Kidney epithelial cell (primary cell): ENCODE measurements around the gene DHRSX. TPM values are rescaled to one million over a fixed set of nuclear protein-coding genes. Genes with fewer than 3 reads are reported as not detected.
"Not testable (repeated sequence)": the region's sequence is repeated elsewhere in the genome, so short reads cannot be mapped to it uniquely, and the experiment has no call there.

Experiments used
- DNase-seq: peaks from one replicate; pipeline ENCODE4 v3.0.0-alpha.2; 2010; ENCODE audit warnings: low read depth
- H3K27me3 ChIP-seq: 2 replicates; pipeline ENCODE4 v1.6.0; 2011; ENCODE audit warnings: low read length; ENCODE audit not compliant: control insufficient read depth, insufficient read depth
- H3K36me3 ChIP-seq: 2 replicates; pipeline ENCODE4 v1.5.1; 2011; ENCODE audit warnings: low read length; ENCODE audit not compliant: control insufficient read depth, insufficient read depth
- H3K4me3 ChIP-seq: 2 replicates; pipeline ENCODE4 v1.5.1; 2011; ENCODE audit warnings: low read depth, mild to moderate bottlenecking, control low read depth, low read length
- CTCF ChIP-seq: IDR thresholded peaks from 2 replicates; pipeline ENCODE4 v1.5.1; 2011; ENCODE audit warnings: mild to moderate bottlenecking, moderate library complexity, low read length, control low read depth, inconsistent platforms; ENCODE audit not compliant: insufficient read depth, poor library complexity, severe bottlenecking
- total RNA-seq: library from RNA; depleted of rRNA; stranded (reverse); fragments of >200 nt; gene quantifications from 2 replicates; pipeline ENCODE4 v1.2.3, GENCODE V29; 2015

The DHRSX gene
- total RNA-seq, 1 donor from 2014 or later, result 31.2 TPM

DNA sequence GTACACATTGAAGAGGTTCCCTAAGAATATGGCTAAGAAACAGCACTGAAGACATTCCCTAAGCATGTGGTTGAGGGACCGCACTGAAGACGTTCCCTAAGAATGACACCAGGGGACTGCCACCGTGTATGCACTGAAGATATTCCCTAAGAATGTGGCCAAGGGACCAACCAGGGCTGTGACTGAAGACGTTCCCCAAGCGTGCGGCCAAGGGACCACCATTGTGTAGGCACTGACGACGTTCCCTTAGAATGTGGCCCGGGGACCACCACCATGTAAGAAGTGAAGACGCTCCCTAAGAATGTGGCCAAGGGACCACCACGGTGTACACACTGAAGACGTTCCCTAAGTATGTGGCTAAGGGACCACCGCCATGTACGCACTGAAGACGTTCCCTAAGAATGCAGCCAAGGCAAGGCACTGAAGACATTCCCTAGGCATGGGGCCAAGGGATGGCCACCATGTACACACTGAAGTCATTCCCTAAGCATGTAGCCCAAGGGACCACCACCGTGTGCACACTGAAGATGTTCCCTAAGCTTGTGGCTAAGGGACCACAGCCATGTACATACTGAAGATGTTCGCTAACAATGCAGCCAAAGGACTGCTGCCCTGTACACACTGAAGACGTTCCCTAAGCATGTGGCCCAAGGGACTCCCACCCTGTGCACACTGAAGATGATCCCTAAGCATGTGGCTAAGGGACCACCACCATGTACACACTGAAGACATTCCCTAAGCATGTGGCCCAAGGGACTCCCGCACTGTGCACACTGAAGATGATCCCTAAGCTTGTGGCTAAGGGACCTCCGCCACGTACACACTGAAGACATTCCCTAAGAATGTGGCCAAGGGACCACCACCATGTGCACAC is 22.0 kb downstream of the DHRSX start:
- DNase-seq, result no peak
- H3K36me3 ChIP-seq, result no peaks in the 10 kb centered on the region
- no peaks in the 10 kb centered on the region for H3K27me3 ChIP-seq
- no peak for TF ChIP-seq CTCF
- H3K4me3 ChIP-seq, result no peak overlapping the region

DNA sequence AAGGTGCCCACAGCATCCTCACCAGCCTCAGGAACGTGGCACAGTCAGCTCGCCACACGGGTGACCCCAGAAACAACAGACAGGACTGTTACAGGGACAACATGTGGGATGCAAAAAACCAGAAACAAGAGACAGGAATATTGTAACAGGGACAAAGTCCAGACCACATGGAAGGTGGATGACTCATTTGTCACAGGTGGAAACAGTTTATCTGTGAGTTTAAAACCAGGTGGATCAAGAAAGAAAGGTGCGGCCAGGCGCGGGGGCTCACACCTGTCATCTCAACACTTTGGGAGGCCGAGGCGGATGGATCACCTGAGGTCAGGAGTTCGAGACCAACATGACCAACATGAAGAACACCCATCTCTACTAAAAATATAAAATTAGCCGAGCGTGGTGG is 23.5 kb downstream of the DHRSX start:
- not testable (repeated sequence) for DNase-seq, H3K4me3 ChIP-seq, H3K27me3 ChIP-seq, H3K36me3 ChIP-seq

- TF ChIP-seq CTCF, result no peak
- DNase-seq, result no peak
- Histone ChIP-seq H3K27me3 (no peaks in the 10 kb centered on the region), H3K4me3 (no peak overlapping the region), H3K36me3 (no peaks in the 10 kb centered on the region)
These were observed 25.6 kb downstream of the DHRSX start for GRCh38 chrX:2474963-2475726.

GRCh38 chrX:2474280-2474962 is 26.4 kb downstream of the DHRSX start:
- Histone ChIP-seq H3K27me3 (no peaks in the 10 kb centered on the region), H3K4me3 (no peak overlapping the region), H3K36me3 (no peaks in the 10 kb centered on the region)
- TF ChIP-seq CTCF, result no peak
- DNase-seq, result no peak

- H3K27me3 ChIP-seq, H3K36me3 ChIP-seq, DNase-seq, H3K4me3 ChIP-seq: not testable (repeated sequence)
These were observed 27.7 kb downstream of the DHRSX start for GRCh38 chrX:2473064-2473463.

DNA sequence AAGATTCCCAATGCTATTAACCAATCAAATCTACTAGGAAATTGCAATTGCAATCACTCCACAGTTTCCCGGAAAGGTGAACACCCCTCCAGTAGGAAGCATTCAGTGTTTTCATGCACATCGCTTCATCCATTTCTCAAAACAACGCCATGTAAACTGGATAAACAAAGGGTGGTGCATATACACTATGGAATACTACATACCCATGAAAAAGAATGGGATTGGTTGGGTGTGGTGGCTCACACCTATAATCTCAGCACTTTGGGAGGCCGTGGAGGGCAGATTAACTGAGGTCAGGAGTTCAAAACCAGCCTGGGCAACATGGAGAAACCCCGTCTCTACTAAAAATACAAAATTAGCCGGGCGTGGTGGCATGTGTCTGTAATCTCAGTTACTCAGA is 29.1 kb downstream of the DHRSX start:
- no peak for TF ChIP-seq CTCF
- DNase-seq, result no peak
- H3K36me3 ChIP-seq, result no peaks in the 10 kb centered on the region
- no peak overlapping the region for H3K4me3 ChIP-seq
- no peaks in the 10 kb centered on the region for H3K27me3 ChIP-seq

DNA sequence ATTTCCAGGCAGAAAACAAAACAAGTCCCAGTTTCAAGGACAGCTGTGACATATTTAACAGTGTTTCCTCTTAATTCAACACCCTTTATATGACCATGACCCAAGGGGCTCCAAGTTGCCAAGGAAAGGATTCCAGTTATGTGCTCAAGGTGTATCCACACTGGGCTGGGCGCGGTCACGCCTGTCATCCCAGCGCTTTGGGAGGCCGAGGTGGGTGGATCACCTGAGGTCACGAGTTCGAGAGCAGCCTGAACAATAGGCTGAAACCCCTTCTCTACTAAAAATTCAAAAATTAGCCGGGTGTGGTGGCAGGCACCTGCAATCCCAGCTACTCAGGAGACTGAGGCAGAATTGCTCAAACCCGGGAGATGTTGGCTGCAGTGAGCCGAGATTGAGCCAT is 29.6 kb downstream of the DHRSX start:
- not testable (repeated sequence) for H3K27me3 ChIP-seq, DNase-seq, H3K36me3 ChIP-seq, H3K4me3 ChIP-seq

GRCh38 chrX:2469852-2470251 is 30.9 kb downstream of the DHRSX start:
- H3K4me3 ChIP-seq, DNase-seq, H3K36me3 ChIP-seq, H3K27me3 ChIP-seq: not testable (repeated sequence)
